ENCODE results near the gene TECPR2.
A peak's percentile ranks its signal among the peaks of the same experiment; 100 is the strongest.
"Not testable (repeated sequence)": the region's sequence is repeated elsewhere in the genome, so short reads cannot be mapped to it uniquely, and the experiment has no call there.

TECPR2 gene

GRCh38 chr14:102509746-102510615, 147.2 kb downstream of the TECPR2 start, which contains the start of gene ANKRD9:
TSS of gene ANKRD9 (minus strand) at chr14:102509776. CDS start at chr14:102507889, 1,887 bp downstream.
- peak; percentile 99 for DNase-seq (ENCODE audit: low spot score)

- DNase-seq (ENCODE audit: low spot score): no peak
Measured at GRCh38 chr14:102510616-102511520, 148.1 kb downstream of the TECPR2 start.

- DNase-seq (ENCODE audit: low spot score): no peak
Measured at GRCh38 chr14:102511538-102511937, 148.8 kb downstream of the TECPR2 start.

- DNase-seq (ENCODE audit: low spot score): no peak
Measured at GRCh38 chr14:102512793-102513300, 150.1 kb downstream of the TECPR2 start.

GRCh38 chr14:102513899-102514772, 151.4 kb downstream of the TECPR2 start:
- no peak for DNase-seq (ENCODE audit: low spot score)

- no peak for DNase-seq (ENCODE audit: low spot score)
Measured at GRCh38 chr14:102514987-102515733, 152.4 kb downstream of the TECPR2 start.

GRCh38 chr14:102516531-102517391, 154.0 kb downstream of the TECPR2 start:
- peak; percentile 88 for DNase-seq (ENCODE audit: low spot score)

GRCh38 chr14:102517392-102518062, 154.8 kb downstream of the TECPR2 start:
- no peak for DNase-seq (ENCODE audit: low spot score)

- DNase-seq (ENCODE audit: low spot score): no peak
Measured at GRCh38 chr14:102518063-102518648, 155.4 kb downstream of the TECPR2 start.

- DNase-seq (ENCODE audit: low spot score): not testable (repeated sequence)
Measured at GRCh38 chr14:102519709-102520108, 157.0 kb downstream of the TECPR2 start.

GRCh38 chr14:102523200-102523568, 160.4 kb downstream of the TECPR2 start:
- DNase-seq (ENCODE audit: low spot score): no peak

GRCh38 chr14:102523569-102524450, 161.1 kb downstream of the TECPR2 start:
- DNase-seq (ENCODE audit: low spot score): no peak

GRCh38 chr14:102524451-102525218, 161.9 kb downstream of the TECPR2 start:
- peak; percentile 99 for DNase-seq (ENCODE audit: low spot score)

GRCh38 chr14:102525219-102525928, 162.6 kb downstream of the TECPR2 start:
- no peak for DNase-seq (ENCODE audit: low spot score)

- DNase-seq (ENCODE audit: low spot score): no peak
Measured at GRCh38 chr14:102525929-102526497, 163.3 kb downstream of the TECPR2 start.

All from AG08396 (cell line).